ENCODE results near the gene ZNF324B.

The ZNF324B gene

DNA sequence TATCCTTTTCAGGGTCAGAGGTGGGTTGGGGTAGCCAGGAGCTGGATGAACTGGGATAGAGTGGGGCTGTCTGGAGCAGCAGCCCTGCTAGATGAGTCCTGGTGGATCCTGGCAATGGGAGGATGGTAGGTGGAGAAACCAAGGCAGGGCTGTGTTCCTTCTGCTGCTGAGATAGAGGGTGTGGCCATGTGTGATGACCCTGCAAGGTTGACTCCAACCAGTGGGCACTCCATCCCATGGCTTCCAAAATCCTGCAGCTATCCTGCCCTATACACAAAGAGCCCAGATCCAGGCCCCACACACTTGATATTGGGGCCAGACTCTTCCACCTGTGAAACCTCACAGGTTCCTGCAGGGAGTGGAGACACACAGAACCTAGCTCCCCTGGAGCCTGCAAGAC lies 22.4 kb downstream of the ZNF324B start:
- Mint-ChIP-seq H3K27ac (peak overlapping the region in 1 of 3 experiments; percentile 62), H3K4me3 (peak overlapping the region; percentile 68 to 96 (median 92)), H3K36me3 (ENCODE audit: low read depth) (peaks cover 11% of the 10 kb centered on the region), H3K27me3 (ENCODE audit: low read depth) (no peaks in the 10 kb centered on the region), H3K9me3 (no peaks in the 10 kb centered on the region), H3K4me1 (peaks cover 6% of the 10 kb centered on the region)
- no peak for TF ChIP-seq CTCF (IDR thresholded peaks at IDR 0.05; ENCODE audit: unreplicated experiment in 3 of 3)

GRCh38 chr19:58474291-58474996 lies 23.0 kb downstream of the ZNF324B start:
- Mint-ChIP-seq H3K27ac (peak overlapping the region in 2 of 3 experiments; percentile 31 to 62), H3K36me3 (ENCODE audit: low read depth) (peaks cover 15% of the 10 kb centered on the region), H3K9me3 (no peaks in the 10 kb centered on the region), H3K27me3 (ENCODE audit: low read depth) (no peaks in the 10 kb centered on the region), H3K4me1 (peaks cover 6% of the 10 kb centered on the region), H3K4me3 (peak overlapping the region; percentile 91 to 96 (median 92))
- TF ChIP-seq CTCF (IDR thresholded peaks at IDR 0.05; ENCODE audit: unreplicated experiment in 3 of 3): no peak

GRCh38 chr19:58474997-58475713 lies 23.7 kb downstream of the ZNF324B start:
- no peaks in the 10 kb centered on the region for H3K27me3 Mint-ChIP-seq (ENCODE audit: low read depth)
- H3K4me3 Mint-ChIP-seq: peak overlapping the region; percentile 91 to 96 (median 92)
- H3K36me3 Mint-ChIP-seq (ENCODE audit: low read depth): peaks cover 15% of the 10 kb centered on the region
- no peak for TF ChIP-seq CTCF (IDR thresholded peaks at IDR 0.05; ENCODE audit: unreplicated experiment in 3 of 3)
- H3K27ac Mint-ChIP-seq: peak overlapping the region; percentile 89 to 97 (median 91)
- no peaks in the 10 kb centered on the region for H3K9me3 Mint-ChIP-seq
- peaks cover 6% of the 10 kb centered on the region for H3K4me1 Mint-ChIP-seq

- no peak for TF ChIP-seq CTCF (IDR thresholded peaks at IDR 0.05; ENCODE audit: unreplicated experiment in 3 of 3)
- Mint-ChIP-seq H3K36me3 (ENCODE audit: low read depth) (peaks cover 13% of the 10 kb centered on the region), H3K27ac (peak within 1 kb of the TSS; percentile 89 to 97 (median 94)), H3K4me1 (peaks cover 6% of the 10 kb centered on the region), H3K9me3 (no peaks in the 10 kb centered on the region), H3K4me3 (peak within 1 kb of the TSS; percentile 91 to 96 (median 92)), H3K27me3 (ENCODE audit: low read depth) (no peaks in the 10 kb centered on the region)
Observed at GRCh38 chr19:58475714-58476497, 24.5 kb downstream of the ZNF324B start, which contains the start of gene ZNF446. Gene ZNF446 (plus strand): TSS chr19:58476352. CDS start chr19:58477219, 867 bp downstream.

GRCh38 chr19:58476498-58477015 lies 25.1 kb downstream of the ZNF324B start:
- Mint-ChIP-seq H3K9me3 (no peaks in the 10 kb centered on the region), H3K27me3 (ENCODE audit: low read depth) (no peaks in the 10 kb centered on the region), H3K36me3 (ENCODE audit: low read depth) (peaks cover 17% of the 10 kb centered on the region), H3K4me1 (peaks cover 6% of the 10 kb centered on the region), H3K4me3 (peak overlapping the region; percentile 91 to 96 (median 92)), H3K27ac (peak overlapping the region; percentile 84 to 97 (median 94))
- TF ChIP-seq CTCF (IDR thresholded peaks at IDR 0.05; ENCODE audit: unreplicated experiment in 3 of 3): no peak
